ENCODE measurements around the gene ACAN.

The ACAN gene

DNA sequence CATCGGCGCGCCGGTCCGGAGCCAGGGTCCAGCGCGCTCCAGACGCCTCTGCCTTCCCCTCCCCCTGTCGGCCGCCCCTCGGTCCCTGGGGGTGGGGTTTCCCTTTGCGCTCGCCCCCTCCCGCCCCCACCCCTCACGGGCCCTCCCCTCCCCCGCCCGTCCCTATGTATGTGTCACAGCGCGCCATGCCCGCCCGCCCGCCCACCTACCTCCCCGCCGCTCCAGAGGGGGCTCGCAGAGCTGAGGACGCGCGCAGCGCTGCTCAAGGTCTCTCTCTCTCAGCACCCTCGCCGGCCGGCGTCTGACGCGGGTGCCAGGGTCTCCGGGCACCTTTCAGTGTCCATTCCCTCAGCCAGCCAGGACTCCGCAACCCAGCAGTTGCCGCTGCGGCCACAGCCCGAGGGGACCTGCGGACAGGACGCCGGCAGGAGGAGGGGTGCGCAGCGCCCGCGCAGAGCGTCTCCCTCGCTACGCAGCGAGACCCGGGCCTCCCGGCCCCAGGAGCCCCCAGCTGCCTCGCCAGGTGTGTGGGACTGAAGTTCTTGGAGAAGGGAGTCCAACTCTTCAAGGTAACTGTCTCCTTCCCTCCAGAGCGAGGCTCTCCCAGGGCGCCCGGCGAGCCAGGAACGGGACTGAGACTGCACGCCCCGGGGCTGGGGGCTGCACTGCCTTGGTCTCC is at the start of gene ACAN:
ACAN (plus strand) TSS at position 196 of the 679 bp plus-strand sequence. CDS start 32,771 bp downstream, outside the sequence.
- TF ChIP-seq, protein P1, sequence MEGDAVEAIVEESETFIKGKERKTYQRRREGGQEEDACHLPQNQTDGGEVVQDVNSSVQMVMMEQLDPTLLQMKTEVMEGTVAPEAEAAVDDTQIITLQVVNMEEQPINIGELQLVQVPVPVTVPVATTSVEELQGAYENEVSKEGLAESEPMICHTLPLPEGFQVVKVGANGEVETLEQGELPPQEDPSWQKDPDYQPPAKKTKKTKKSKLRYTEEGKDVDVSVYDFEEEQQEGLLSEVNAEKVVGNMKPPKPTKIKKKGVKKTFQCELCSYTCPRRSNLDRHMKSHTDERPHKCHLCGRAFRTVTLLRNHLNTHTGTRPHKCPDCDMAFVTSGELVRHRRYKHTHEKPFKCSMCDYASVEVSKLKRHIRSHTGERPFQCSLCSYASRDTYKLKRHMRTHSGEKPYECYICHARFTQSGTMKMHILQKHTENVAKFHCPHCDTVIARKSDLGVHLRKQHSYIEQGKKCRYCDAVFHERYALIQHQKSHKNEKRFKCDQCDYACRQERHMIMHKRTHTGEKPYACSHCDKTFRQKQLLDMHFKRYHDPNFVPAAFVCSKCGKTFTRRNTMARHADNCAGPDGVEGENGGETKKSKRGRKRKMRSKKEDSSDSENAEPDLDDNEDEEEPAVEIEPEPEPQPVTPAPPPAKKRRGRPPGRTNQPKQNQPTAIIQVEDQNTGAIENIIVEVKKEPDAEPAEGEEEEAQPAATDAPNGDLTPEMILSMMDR (IDR thresholded peaks at IDR 0.05; ENCODE audit: low read depth, low read length), result no peak
- H3K4me3 ChIP-seq (replicated peaks in 1 of 2; ENCODE audit: low read depth in 2 of 2, low read length in 2 of 2), result no peak within 1 kb of the TSS
- no peak for DNase-seq (ENCODE audit: low read depth in 2 of 2)

DNA sequence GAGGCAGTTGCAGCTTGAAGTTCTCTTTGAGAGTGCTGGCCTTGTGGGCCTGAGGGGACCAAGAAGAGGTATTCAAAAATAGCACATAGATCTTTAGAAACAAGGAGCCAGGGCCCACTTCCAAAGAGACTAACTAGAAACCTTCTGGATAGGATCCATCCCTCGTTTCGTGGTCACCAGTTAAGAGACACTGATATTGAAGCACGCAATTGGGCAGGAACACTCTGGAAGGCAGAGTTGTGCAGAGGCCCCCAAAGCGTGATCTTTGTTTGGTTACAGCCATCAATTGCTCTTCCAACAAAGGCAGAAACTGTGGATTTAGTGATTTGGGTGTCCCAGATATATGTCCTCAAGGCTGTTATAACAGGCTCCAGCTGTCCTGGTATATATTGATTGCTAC is 46.7 kb upstream of the ACAN start:
- H3K4me3 ChIP-seq (replicated peaks in 1 of 2; ENCODE audit: low read depth in 2 of 2, low read length in 2 of 2), result no peak overlapping the region
- no peak for DNase-seq (ENCODE audit: low read depth in 2 of 2)
- TF ChIP-seq, protein P1 (IDR thresholded peaks at IDR 0.05; ENCODE audit: low read depth, low read length), result no peak

DNA sequence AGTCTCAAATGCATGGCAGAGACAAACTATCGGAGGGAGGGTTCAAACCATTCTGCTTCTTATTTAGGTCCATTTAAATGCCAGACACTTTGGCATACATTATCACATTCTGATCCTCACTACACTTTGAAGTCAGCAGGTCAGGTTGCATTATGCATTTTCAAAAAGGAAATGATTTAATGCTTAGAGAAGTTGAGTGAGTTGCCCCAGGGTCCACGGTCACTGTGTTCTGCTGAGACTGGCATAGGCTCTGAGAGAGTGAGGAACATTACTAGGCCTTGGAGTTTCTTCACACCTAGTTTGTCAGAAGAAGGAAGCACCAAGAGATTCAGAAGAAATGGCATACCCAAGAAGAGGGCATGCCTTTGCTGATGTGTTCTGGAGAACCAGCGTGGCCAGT is 46.3 kb upstream of the ACAN start:
- TF ChIP-seq, protein P1 (IDR thresholded peaks at IDR 0.05; ENCODE audit: low read depth, low read length), result no peak
- DNase-seq (ENCODE audit: low read depth in 2 of 2), result no peak
- no peak overlapping the region for H3K4me3 ChIP-seq (replicated peaks in 1 of 2; ENCODE audit: low read depth in 2 of 2, low read length in 2 of 2)

DNA sequence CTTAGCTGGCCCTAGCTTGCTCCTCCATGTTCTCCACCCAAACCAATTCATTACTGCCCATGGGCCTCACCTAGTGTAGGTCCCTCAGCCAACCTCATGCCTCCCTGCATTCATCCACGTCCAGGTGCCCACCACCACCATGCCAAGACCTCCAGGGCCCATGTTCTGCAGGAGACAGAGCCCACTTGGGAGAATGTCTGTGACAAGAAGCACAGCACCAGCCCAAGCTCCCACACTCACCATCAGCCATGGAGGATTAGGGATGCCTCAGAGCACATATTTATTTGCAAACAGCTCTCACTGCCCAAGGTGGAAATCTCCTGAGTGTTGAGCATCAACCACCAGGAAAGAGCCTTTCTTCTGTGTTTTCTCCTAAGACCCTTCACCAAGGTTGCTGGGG is 43.4 kb upstream of the ACAN start:
- TF ChIP-seq, protein P1 (IDR thresholded peaks at IDR 0.05; ENCODE audit: low read depth, low read length), result no peak
- DNase-seq (ENCODE audit: low read depth in 2 of 2), result no peak
- no peak overlapping the region for H3K4me3 ChIP-seq (replicated peaks in 1 of 2; ENCODE audit: low read depth in 2 of 2, low read length in 2 of 2)

DNA sequence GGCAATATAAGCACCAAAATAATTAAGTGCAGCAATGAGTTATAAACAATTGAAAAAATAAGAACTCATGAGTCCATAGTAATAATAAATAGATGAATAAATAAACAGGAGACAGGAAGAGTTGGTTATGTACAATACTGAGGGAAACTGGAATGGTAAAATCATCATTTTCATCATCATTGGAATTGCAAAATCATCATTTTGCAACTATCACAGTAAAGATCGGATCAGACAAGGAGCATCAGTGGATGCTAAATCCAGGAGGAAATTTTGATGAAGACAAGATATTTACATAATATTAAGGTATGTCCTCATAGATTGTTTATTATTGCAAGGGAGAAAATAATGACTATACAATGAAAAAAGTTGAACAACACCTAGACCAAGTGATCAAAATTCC is 38.8 kb upstream of the ACAN start:
- TF ChIP-seq, protein P1 (IDR thresholded peaks at IDR 0.05; ENCODE audit: low read depth, low read length), result no peak
- DNase-seq (ENCODE audit: low read depth in 2 of 2), result no peak

GRCh38 chr15:88765212-88765611 is 38.0 kb upstream of the ACAN start:
- no peak for DNase-seq (ENCODE audit: low read depth in 2 of 2)
- TF ChIP-seq, protein P1 (IDR thresholded peaks at IDR 0.05; ENCODE audit: low read depth, low read length), result no peak
- H3K4me3 ChIP-seq (replicated peaks in 1 of 2; ENCODE audit: low read depth in 2 of 2, low read length in 2 of 2), result no peak overlapping the region

More for the DNA sequence above, 38.8 kb upstream of the ACAN start:
- no peak overlapping the region for H3K4me3 ChIP-seq (replicated peaks in 1 of 2; ENCODE audit: low read depth in 2 of 2, low read length in 2 of 2)
